Fibroblast of pulmonary artery (primary cell): ENCODE results near the gene DAPK1.

ENCODE experiments used
- DNase-seq: peaks from one replicate; pipeline ENCODE4 v3.0.0-alpha.2; 2010; ENCODE audit warnings: low read depth
- H3K4me3 ChIP-seq: replicated peaks from 2 replicates; pipeline ENCODE4 v1.5.1; 2011; ENCODE audit warnings: low read depth, mild to moderate bottlenecking, control low read depth, low read length, moderate library complexity
- CTCF ChIP-seq: IDR thresholded peaks from 2 replicates; pipeline ENCODE4 v1.5.1; 2011; ENCODE audit warnings: mild to moderate bottlenecking, control low read depth, low read length, inconsistent platforms; ENCODE audit errors: missing control alignments

The DAPK1 gene

GRCh38 chr9:87630846-87631245 lies 133.2 kb downstream of the DAPK1 start:
- TF ChIP-seq CTCF: no peak
- no peak for DNase-seq
- H3K4me3 ChIP-seq: no peak overlapping the region

GRCh38 chr9:87635656-87636501 lies 138.2 kb downstream of the DAPK1 start:
- TF ChIP-seq CTCF: no peak
- H3K4me3 ChIP-seq: no peak overlapping the region
- DNase-seq: no peak

GRCh38 chr9:87638292-87638691 lies 140.6 kb downstream of the DAPK1 start:
- no peak overlapping the region for H3K4me3 ChIP-seq
- no peak for DNase-seq
- TF ChIP-seq CTCF: no peak

GRCh38 chr9:87639949-87640348 lies 142.3 kb downstream of the DAPK1 start:
- no peak overlapping the region for H3K4me3 ChIP-seq
- DNase-seq: no peak
- no peak for TF ChIP-seq CTCF

GRCh38 chr9:87640385-87640795 lies 142.7 kb downstream of the DAPK1 start:
- no peak for TF ChIP-seq CTCF
- DNase-seq: peak; percentile 92
- no peak overlapping the region for H3K4me3 ChIP-seq

GRCh38 chr9:87641067-87641466 lies 143.4 kb downstream of the DAPK1 start:
- DNase-seq: no peak
- H3K4me3 ChIP-seq: no peak overlapping the region
- no peak for TF ChIP-seq CTCF
